Measurements from ENCODE around the gene SSR3.

DNA sequence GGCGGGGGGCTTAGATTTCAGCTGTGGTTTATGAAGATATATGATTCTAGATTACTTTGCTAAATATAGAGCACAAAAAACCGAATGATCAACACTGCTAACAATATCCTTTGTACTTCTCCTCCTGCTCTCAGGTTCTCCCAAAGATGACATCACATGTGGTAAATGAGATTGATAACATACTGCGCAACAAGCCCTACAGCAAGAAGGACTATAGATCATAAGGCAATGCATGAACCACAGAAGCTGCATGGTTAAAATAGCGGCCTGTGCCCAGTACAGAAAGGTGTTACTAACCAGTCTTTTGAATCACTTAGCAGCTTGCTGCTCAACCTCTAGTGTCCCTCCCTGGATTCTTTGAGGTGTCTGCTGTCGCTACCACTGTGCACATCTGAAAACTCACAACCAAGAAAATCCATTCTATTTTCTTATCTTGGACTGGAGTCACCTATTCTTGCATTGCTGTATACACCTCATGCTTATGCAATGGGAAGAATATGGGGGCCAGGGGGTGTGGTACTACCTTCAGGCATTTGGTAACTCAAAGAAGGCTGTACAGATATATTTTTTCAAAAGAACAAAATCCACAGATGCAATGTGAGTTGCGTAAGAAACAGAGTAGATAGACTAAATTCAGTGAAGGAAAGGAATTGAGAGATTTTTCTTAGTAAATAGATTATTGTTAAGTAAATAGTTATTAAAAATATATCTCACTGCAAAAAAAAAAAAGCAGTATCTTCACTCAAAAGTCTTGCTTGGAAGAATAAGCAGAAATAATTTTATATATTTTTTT, 18.2 kb downstream of the SSR3 start:
- TF ChIP-seq, protein P1, sequence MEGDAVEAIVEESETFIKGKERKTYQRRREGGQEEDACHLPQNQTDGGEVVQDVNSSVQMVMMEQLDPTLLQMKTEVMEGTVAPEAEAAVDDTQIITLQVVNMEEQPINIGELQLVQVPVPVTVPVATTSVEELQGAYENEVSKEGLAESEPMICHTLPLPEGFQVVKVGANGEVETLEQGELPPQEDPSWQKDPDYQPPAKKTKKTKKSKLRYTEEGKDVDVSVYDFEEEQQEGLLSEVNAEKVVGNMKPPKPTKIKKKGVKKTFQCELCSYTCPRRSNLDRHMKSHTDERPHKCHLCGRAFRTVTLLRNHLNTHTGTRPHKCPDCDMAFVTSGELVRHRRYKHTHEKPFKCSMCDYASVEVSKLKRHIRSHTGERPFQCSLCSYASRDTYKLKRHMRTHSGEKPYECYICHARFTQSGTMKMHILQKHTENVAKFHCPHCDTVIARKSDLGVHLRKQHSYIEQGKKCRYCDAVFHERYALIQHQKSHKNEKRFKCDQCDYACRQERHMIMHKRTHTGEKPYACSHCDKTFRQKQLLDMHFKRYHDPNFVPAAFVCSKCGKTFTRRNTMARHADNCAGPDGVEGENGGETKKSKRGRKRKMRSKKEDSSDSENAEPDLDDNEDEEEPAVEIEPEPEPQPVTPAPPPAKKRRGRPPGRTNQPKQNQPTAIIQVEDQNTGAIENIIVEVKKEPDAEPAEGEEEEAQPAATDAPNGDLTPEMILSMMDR (IDR thresholded peaks at IDR 0.05; ENCODE audit: insufficient read depth, low read length): no peak
- 0 out of 2 replicates have a peak, but pooled peaks have one; percentile 37 for TF ChIP-seq POLR2AphosphoS5 (IDR thresholded peaks at IDR 0.05; ENCODE audit: low read depth)

All from HL-60 (cell line).